Fibroblast of mammary gland (primary cell): ENCODE results near the gene BAIAP2.

ENCODE experiments used
- DNase-seq: peaks from one replicate; pipeline ENCODE4 v3.0.0-alpha.2; 2010; ENCODE audit warnings: low read depth
- H3K4me3 ChIP-seq: 2 replicates; pipeline ENCODE4 v1.5.1; 2011; ENCODE audit warnings: low read depth, mild to moderate bottlenecking, low read length, moderate library complexity; ENCODE audit not compliant: control insufficient read depth
- TF ChIP-seq, protein P1 (sequence below): conservative IDR thresholded peaks from 2 replicates; pipeline ENCODE4 v1.5.1; 2011; ENCODE audit warnings: low read depth, low read length, inconsistent platforms; ENCODE audit not compliant: control insufficient read depth, insufficient read depth

BAIAP2 gene

DNA sequence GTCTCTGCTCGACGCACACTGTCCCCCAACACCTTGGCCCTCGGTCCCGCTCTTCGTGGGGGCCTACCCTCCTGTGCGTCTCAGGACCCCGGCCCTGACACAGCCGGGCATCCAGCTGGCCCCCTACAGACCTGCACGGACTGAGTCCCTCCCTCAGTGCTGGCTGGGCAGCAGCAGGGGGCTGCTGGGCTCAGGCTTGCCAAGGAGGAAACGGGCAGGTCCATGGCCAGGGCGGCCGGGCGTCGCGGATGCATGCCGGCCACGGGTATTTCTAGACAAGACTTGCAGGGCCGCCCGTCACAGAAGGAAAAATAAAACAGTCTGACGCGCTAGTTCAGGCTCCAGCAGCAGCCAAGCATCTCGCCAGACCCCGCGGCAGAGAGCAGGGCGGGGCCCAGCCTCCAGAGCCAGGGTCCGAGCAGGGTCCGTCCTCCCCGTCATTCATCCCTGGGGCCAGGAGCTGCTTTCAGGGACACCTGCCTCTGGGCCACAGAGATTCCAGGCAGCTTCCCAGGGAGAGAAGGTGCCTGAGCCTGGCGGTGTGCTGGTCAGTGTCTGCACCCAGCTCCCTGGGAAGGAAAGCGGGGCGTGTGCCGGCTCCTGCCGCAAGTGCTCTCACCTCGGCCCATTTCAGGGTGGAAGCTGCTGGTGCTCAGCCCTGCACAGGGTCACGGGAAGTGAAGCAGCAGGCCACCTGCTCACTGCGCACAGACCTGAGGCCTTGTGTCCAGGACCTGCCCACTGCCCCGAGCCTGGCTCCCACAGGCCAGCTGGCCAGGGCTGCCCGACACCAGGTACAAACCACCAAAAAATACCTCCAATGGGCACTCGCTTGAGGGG is 123.1 kb downstream of the BAIAP2 start:
- DNase-seq: no peak
- H3K4me3 ChIP-seq: no peak overlapping the region
- TF ChIP-seq, protein P1, sequence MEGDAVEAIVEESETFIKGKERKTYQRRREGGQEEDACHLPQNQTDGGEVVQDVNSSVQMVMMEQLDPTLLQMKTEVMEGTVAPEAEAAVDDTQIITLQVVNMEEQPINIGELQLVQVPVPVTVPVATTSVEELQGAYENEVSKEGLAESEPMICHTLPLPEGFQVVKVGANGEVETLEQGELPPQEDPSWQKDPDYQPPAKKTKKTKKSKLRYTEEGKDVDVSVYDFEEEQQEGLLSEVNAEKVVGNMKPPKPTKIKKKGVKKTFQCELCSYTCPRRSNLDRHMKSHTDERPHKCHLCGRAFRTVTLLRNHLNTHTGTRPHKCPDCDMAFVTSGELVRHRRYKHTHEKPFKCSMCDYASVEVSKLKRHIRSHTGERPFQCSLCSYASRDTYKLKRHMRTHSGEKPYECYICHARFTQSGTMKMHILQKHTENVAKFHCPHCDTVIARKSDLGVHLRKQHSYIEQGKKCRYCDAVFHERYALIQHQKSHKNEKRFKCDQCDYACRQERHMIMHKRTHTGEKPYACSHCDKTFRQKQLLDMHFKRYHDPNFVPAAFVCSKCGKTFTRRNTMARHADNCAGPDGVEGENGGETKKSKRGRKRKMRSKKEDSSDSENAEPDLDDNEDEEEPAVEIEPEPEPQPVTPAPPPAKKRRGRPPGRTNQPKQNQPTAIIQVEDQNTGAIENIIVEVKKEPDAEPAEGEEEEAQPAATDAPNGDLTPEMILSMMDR: no peak

DNA sequence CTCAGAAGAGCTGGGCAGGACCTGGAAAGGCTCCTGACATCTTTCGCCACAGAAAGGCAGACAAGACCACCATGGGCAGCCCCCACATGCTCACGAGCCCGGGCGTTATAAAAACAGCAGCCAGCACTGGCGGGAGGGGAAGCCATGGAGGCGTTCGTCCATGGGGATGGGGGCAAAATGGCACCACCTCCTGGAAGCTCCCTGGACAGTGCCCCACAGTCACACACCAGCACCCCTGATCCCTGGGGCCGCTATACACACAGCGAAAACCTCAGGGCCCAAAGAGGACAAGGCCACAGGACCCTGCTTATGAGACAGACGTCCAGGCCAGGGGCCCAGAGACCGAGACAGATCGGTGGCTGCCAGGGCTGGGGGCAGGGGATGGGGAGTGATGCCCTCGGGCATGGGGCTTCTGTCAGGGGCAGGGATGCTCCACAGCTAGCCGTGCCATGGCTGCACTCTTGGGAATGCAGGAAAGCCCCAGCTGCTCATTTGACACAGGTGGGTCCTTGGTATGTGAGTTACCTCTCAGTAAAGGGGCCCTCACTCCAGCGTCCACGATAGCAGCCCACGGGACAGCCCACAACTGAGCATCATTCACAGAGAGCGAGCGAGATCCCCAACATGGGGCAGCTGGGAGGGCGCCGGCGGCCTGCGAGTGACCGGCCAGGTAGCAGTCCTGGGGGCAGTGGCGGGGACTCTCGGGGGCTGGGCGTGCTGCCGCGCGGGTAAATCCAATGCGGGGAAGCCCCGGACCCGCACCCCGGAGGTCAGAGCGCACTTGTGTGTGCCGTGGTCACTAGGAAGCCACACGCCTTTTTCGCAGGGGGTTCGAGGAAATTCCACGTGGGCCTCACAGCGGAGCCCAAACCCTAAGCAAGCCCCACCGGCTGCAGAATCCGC is 124.0 kb downstream of the BAIAP2 start:
- no peak overlapping the region for H3K4me3 ChIP-seq
- DNase-seq: no peak
- TF ChIP-seq, protein P1: no peak

DNA sequence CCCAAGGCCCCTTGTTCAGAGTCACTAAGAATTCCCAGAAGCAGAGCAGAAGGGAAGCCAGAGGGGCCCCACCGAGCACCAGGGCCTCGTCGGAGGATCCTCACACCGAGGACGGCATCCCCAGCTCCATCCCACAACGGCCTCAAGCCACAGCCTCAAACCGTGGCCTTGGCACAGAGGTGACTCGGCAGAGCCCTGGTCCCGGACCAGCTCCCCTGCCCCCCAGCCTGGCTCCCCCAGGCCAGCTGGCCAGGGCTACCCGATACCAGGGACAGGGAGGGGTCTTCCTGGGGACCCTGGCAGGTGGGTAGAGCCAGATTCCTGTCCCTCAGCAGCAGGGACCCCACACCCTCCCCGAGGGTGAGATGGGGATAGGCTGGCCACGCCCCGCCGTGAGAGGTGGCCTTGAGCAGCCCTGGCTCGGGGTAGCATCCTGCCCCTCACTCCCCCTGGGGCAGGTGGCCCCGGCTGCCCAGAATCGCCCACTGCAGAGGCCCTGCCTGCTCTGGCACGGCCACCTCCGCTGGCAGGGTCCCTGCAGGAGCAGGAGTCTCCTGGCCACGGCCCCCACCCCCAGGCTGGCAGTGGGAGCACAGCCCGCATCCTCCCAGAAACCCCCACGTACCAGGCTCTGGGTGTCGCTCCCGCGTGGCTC is 124.8 kb downstream of the BAIAP2 start:
- no peak for DNase-seq
- no peak overlapping the region for H3K4me3 ChIP-seq
- TF ChIP-seq, protein P1: no peak

DNA sequence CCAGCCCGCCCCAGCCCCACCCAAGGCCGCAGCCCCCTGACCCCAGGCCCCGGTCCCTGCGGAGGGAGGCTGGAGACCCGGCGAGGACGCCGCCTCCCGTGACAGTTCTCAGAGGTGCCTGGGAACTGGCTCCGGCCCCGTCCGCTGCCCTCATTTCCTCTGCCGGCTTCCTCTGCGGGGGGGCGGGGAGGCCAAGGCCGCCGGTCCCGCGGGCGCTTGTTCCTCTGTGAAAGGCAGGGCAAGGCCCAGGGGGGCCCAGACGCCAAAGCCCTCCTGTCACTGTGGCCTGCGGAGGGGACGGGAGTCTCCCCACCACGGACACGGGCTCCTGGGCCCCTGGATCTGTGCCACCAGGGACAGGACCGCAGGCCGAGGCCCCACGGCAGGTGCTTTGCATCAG is 125.4 kb downstream of the BAIAP2 start:
- TF ChIP-seq, protein P1: no peak
- DNase-seq: no peak
- H3K4me3 ChIP-seq: no peak overlapping the region

DNA sequence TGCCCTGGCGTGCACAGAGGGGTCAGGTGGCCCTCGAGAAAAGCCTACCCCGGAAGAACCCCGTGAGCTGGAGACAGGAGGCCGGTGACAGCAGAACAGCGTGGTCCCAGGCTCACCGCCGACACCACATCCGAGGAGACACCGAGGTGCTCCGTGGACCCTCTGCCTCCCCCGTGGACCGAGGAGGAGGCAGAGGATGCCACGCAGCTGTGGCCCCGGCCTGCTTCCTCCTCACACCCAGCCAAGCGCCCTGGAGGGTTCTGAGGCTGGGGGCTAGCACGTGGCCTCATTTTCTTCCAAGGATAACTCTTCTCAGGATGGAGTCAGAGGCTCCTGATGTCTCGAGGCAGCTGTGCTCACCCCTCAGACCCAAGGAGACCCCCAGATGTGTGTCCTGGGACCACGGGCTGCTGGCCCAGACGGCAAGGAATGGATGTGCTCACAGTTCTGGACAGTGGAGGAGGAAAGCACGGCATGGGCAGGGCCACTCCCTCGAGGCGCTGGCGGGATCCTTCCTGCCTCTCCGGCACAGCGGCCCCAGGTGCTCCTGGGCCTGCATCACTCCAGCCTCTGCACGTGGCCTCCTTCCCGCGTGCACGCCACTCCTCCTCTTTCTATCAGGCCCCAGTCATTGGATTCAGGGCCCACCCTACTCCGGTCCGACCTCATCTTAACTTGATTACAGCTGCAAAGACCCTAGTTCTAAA is 125.9 kb downstream of the BAIAP2 start:
- TF ChIP-seq, protein P1: no peak
- DNase-seq: no peak
- H3K4me3 ChIP-seq: no peak overlapping the region

DNA sequence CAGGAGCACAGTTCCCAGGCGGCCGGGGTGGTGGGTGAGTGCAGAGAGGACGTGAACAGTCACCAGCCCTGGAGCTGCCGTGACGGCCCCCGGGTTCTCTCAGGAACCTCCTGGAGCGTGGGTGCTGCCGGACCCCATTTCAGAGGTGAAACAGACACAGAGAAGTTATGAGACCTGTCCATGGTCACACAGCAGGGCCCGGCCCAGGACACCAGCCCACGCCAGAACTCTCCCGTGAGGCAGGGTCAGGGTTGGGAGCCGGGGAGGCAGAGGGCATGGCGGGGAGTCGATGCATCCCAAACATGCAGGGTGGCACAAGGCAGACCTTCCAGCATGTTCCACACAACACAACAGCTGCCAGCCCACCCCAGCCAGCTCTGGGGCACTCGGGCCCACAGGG is 126.6 kb downstream of the BAIAP2 start:
- no peak overlapping the region for H3K4me3 ChIP-seq
- TF ChIP-seq, protein P1: no peak
- DNase-seq: no peak
